ENCODE data around the gene ZNF750. TPM values are rescaled to one million over a fixed set of nuclear protein-coding genes. Genes with fewer than 3 reads are reported as not detected.
"Not testable (repeated sequence)": the region's sequence is repeated elsewhere in the genome, so short reads cannot be mapped to it uniquely, and the experiment has no call there.

The ZNF750 gene
- total RNA-seq, 2 experiments from 2014 or later = not detected

DNA sequence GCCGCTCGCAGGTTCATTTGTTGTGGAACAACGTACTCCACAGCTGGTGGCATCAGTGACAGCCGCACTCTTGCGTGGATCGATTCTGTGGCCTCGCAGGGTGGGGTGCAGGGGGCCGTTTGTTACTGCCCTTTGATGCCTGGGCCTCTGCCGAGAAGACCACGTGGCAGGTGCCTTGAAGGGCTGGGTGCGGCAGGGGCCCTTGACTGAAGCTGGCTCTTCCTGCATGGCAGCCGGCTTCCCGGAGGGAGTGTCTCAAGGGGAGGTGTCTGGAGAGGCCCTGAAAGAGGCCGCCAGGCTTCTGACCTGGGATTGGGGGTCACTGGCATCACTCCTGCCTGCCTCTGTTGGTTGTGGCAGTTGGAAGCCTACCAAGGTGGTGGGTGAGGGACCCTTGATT, 44.2 kb downstream of the ZNF750 start:
- no peak for DNase-seq
- Mint-ChIP-seq H3K27me3 (no peaks in the 10 kb centered on the region), H3K9me3 (no peaks in the 10 kb centered on the region), H3K36me3 (ENCODE audit: low read depth) (peaks cover 5% of the 10 kb centered on the region), H3K4me1 (no peaks in the 10 kb centered on the region), H3K27ac (no peak overlapping the region), H3K4me3 (no peak overlapping the region)
- CTCF ChIA-PET = interaction anchor here (0.6 kb wide), 1 partner anchor 14 kb away, joined by 3 read pairs; no protein-coding TSS in a partner anchor
- POLR2A ChIA-PET = interaction anchor here (1.0 kb wide), 1 partner anchor 9 kb away, joined by 3 read pairs; no protein-coding TSS in a partner anchor

- ChIA-PET POLR2A (interaction anchor here (1.0 kb wide), 1 partner anchor 10 kb away, joined by 3 read pairs; no protein-coding TSS in a partner anchor), CTCF (interaction anchor here (0.6 kb wide), 1 partner anchor 15 kb away, joined by 3 read pairs; no protein-coding TSS in a partner anchor)
- H3K9me3 Mint-ChIP-seq = no peaks in the 10 kb centered on the region
- no peaks in the 10 kb centered on the region for H3K4me1 Mint-ChIP-seq
- DNase-seq = no peak
- peaks cover 2% of the 10 kb centered on the region for H3K36me3 Mint-ChIP-seq (ENCODE audit: low read depth)
- no peak overlapping the region for H3K27ac Mint-ChIP-seq
- no peak overlapping the region for H3K4me3 Mint-ChIP-seq
- no peaks in the 10 kb centered on the region for H3K27me3 Mint-ChIP-seq
These were observed 44.9 kb downstream of the ZNF750 start for GRCh38 chr17:82794781-82795482.

- Mint-ChIP-seq H3K27me3 (no peaks in the 10 kb centered on the region), H3K36me3 (ENCODE audit: low read depth) (no peaks in the 10 kb centered on the region), H3K4me1 (no peaks in the 10 kb centered on the region), H3K27ac (no peak overlapping the region), H3K4me3 (no peak overlapping the region), H3K9me3 (no peaks in the 10 kb centered on the region)
- no peak for DNase-seq
- POLR2A ChIA-PET = no interaction called here
- CTCF ChIA-PET = no interaction called here
These were observed 45.7 kb downstream of the ZNF750 start for GRCh38 chr17:82793974-82794630.

DNA sequence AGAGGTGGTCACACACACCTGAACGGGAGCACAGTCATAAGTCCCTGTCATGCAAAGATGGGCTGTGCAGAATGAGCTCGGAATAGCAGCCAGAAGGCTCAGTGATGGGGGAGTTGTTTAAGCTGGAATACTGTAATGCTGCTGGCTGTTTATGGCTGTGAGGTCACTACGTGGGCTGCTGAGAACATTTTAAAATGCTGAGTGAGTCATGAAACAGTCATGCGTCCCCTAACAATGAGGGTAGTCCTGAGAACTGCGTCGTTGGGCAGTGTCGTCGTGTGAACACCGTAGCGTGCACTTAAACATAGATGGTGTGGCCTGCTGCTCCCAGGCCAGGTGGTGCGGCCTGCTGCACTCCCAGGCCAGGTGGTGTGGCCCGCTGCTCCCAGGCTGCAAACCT, 48.3 kb downstream of the ZNF750 start:
- Mint-ChIP-seq H3K9me3 (no peaks in the 10 kb centered on the region), H3K27ac (no peak overlapping the region), H3K4me3 (no peak overlapping the region), H3K27me3 (no peaks in the 10 kb centered on the region), H3K4me1 (peaks cover 2% of the 10 kb centered on the region), H3K36me3 (ENCODE audit: low read depth) (no peaks in the 10 kb centered on the region)
- DNase-seq = no peak
- ChIA-PET POLR2A (no interaction called here), CTCF (interaction anchor here (0.7 to 2.1 kb wide), 2 partner anchors 10 to 30 kb away, joined by 3 to 10 read pairs; no protein-coding TSS in a partner anchor)

DNA sequence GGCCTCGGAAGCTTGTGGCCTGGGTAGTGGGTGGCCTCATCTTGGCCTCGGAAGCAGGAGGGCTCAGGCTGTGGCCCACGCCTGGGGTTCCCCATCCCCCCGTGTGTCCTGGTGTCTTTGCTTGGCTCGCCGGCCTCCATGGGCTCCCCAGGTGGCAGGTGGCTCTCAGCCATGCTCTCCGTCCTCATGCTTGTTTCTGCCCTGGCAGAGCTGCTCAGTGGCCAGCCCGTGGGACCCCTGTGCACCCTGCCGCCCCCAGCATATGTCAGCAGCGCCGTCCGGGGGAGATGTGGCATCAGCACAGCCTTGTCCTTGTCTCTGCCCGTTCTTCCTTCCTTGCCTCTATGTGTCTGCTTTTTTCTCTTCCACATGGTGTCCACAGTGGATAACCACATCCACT, 49.4 kb downstream of the ZNF750 start:
- DNase-seq = no peak
- H3K4me3 Mint-ChIP-seq = no peak overlapping the region
- no peaks in the 10 kb centered on the region for H3K9me3 Mint-ChIP-seq
- ChIA-PET POLR2A (no interaction called here), CTCF (no interaction called here)
- H3K36me3 Mint-ChIP-seq (ENCODE audit: low read depth) = no peaks in the 10 kb centered on the region
- peaks cover 2% of the 10 kb centered on the region for H3K4me1 Mint-ChIP-seq
- no peaks in the 10 kb centered on the region for H3K27me3 Mint-ChIP-seq
- peak overlapping the region; percentile 36 for H3K27ac Mint-ChIP-seq

DNA sequence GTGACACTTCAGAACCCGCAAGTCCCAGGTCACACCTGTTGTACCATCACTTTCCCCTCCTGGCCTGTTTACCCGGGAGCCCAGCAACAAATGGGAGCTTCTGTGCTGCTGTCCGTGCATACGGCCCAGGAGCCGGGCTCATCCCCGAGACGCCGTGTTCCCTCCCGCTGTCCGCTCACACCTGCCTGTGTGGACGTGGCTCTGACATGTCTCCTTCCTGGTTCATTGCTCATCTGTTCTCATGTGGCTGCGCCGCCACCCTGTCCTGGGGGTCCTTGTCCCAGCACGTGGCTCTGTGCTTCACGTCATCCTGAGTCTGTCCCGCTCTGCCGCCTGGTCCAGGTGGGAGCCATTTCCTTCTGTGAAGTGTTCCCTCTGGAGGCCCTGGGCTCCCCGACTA, 50.0 kb downstream of the ZNF750 start:
- POLR2A ChIA-PET = no interaction called here
- Mint-ChIP-seq H3K9me3 (no peaks in the 10 kb centered on the region), H3K27ac (no peak overlapping the region), H3K4me3 (no peak overlapping the region), H3K27me3 (no peaks in the 10 kb centered on the region), H3K36me3 (ENCODE audit: low read depth) (no peaks in the 10 kb centered on the region), H3K4me1 (peaks cover 2% of the 10 kb centered on the region)
- DNase-seq = no peak
- CTCF ChIA-PET = no interaction called here

DNA sequence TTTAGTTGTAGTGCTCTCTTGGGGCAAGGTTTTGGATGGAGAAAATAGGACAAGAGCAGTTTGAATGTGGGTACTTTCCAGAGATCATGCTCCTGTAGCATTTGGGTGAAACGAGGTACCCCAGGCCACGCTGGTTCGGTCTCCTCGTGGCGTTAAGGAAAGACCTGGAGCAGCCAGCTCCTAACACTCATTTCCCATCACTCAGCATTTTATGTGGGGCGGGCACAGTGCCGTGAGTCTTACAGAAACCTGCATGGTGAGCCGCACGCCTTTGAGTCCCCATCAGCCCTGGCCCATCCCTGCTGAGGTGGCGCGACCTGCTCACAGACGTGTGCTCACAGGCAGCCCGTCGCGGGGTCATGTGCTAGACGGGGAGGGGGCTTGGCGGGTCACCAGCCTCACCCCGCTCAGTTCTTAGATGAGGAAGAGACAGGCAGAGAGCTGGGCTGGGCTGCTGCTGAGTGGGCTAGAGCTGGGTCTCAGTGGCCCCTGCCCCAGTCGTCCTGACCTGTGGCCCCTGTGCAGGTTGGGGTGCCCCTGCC, 50.7 kb downstream of the ZNF750 start:
- ChIA-PET CTCF (no interaction called here), POLR2A (no interaction called here)
- H3K9me3 Mint-ChIP-seq = no peaks in the 10 kb centered on the region
- H3K4me1 Mint-ChIP-seq = peaks cover 2% of the 10 kb centered on the region
- no peaks in the 10 kb centered on the region for H3K27me3 Mint-ChIP-seq
- H3K4me3 Mint-ChIP-seq = no peak overlapping the region
- peaks cover 3% of the 10 kb centered on the region for H3K36me3 Mint-ChIP-seq (ENCODE audit: low read depth)
- no peak overlapping the region for H3K27ac Mint-ChIP-seq
- no peak for DNase-seq

- Mint-ChIP-seq H3K36me3 (ENCODE audit: low read depth) (peaks cover 3% of the 10 kb centered on the region), H3K27ac (no peak overlapping the region), H3K27me3 (no peaks in the 10 kb centered on the region), H3K4me1 (peaks cover 2% of the 10 kb centered on the region), H3K4me3 (no peak overlapping the region), H3K9me3 (no peaks in the 10 kb centered on the region)
- ChIA-PET CTCF (no interaction called here), POLR2A (no interaction called here)
- no peak for DNase-seq
These were observed 51.4 kb downstream of the ZNF750 start for GRCh38 chr17:82788206-82789001.

DNA sequence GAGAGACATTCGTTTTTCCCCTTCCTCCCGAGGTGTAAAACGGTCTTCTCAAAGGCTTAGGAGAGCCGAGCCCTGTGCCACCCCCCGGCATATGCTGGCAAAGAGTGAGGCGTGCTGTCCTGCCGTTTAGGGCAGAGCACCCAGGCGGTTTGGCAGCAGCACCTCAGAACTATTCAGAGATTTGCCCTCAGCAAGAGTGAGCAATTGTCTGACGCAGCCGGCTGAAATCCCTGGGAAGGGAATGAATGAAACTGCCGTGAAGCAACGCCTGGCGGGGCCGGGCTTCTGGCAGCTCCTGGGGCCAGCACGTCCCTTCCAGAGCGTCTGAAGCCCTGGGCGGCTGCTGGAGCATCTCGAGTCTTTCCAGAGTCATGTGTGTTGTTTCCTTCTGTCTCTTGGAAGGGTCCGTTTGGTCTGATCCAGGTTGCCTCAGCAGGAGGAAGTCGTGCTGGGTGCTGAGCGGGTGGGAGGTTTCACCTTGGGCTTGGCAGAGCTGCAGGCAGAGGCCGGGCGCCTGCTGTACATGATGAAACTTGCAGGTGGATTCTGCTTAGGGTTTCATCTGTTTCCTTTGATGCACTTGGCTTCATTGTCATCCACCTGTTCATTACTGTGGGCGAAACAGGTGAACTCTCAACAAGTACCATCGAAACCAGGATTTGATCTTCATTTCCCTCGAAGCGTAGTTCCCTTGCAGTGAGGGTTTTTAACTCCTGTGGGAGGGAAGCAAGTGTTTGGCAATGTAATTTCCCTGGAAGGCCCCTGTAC, 52.6 kb downstream of the ZNF750 start:
- Mint-ChIP-seq H3K9me3 (no peaks in the 10 kb centered on the region), H3K4me1 (peaks cover 10% of the 10 kb centered on the region), H3K27ac (peak overlapping the region; percentile 64), H3K27me3 (no peaks in the 10 kb centered on the region), H3K36me3 (ENCODE audit: low read depth) (peaks cover 6% of the 10 kb centered on the region), H3K4me3 (no peak overlapping the region)
- CTCF ChIA-PET = no interaction called here
- POLR2A ChIA-PET = no interaction called here
- no peak for DNase-seq

GRCh38 chr17:82786427-82786826, 53.4 kb downstream of the ZNF750 start:
- Mint-ChIP-seq H3K9me3 (no peaks in the 10 kb centered on the region), H3K36me3 (ENCODE audit: low read depth) (peaks cover 9% of the 10 kb centered on the region), H3K4me3 (no peak overlapping the region), H3K4me1 (peaks cover 16% of the 10 kb centered on the region), H3K27ac (no peak overlapping the region), H3K27me3 (no peaks in the 10 kb centered on the region)
- DNase-seq = no peak
- POLR2A ChIA-PET = no interaction called here
- CTCF ChIA-PET = no interaction called here

DNA sequence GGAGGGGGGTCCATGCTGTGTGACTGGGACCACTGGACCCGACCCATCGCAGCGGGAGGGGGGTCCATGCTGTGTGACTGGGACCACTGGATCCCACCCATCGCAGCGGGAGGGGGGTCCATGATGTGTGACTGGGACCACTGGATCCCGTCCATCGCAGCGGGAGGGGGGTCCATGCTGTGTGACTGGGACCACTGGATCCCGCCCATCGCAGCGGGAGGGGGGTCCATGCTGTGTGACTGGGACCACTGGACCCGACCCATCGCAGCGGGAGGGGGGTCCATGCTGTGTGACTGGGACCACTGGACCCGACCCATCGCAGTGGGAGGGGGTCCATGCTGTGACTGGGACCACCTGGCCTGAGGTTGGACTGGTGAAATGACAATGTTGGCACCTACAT, 54.2 kb downstream of the ZNF750 start:
- DNase-seq; CTCF ChIA-PET; H3K36me3 Mint-ChIP-seq (ENCODE audit: low read depth); H3K4me3 Mint-ChIP-seq; POLR2A ChIA-PET; H3K27ac Mint-ChIP-seq; H3K27me3 Mint-ChIP-seq; H3K9me3 Mint-ChIP-seq: not testable (repeated sequence)
- peaks cover 16% of the 10 kb centered on the region for H3K4me1 Mint-ChIP-seq

DNA sequence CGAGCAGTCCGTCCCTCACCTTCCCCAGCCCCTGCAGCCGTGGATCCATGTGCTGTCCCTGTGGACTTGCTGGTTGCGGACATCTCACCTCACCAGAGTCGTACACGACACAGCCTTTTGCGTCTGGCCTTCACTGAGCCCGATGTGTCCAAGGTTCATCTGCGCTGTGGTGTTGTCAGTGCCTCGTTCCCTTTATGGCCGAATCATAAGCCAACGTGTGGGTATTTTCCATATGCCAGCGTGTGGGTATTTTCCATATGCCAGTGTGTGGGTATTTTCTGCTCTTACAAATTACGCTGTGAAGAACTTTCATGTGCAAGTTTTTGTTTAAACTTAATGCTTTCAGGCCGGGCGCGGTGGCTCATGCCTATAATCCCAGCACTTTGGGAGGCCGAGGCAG, 56.3 kb downstream of the ZNF750 start:
- ChIA-PET CTCF (no interaction called here), POLR2A (no interaction called here)
- Mint-ChIP-seq H3K27me3 (no peaks in the 10 kb centered on the region), H3K27ac (no peak overlapping the region), H3K4me1 (peaks cover 16% of the 10 kb centered on the region), H3K36me3 (ENCODE audit: low read depth) (peaks cover 9% of the 10 kb centered on the region), H3K9me3 (no peaks in the 10 kb centered on the region), H3K4me3 (no peak overlapping the region)
- no peak for DNase-seq
